Thyroid gland (tissue), 4 donors: Measurements from ENCODE around the gene POLR3K. TPM values are rescaled to one million over a fixed set of nuclear protein-coding genes. Genes with fewer than 3 reads are reported as not detected.
A peak's percentile ranks its signal among the peaks of the same experiment; 100 is the strongest.
"Not testable (repeated sequence)": the region's sequence is repeated elsewhere in the genome, so short reads cannot be mapped to it uniquely, and the experiment has no call there.

Experiments used
- DNase-seq, 2 donors: peaks; one replicate each; pipeline ENCODE4 v3.0.0-alpha.2; 2019
- H3K27ac ChIP-seq, 3 donors: fragments of 200-600 bp; sonication (generic); 1 replicate in 2 of 3; 2 replicates in 1 of 3; pipeline ENCODE4 v1.5.1; 2016 to 2019; ENCODE audit warnings: mild to moderate bottlenecking in 1 of 3, moderate library complexity in 1 of 3
- H3K27me3 ChIP-seq: fragments of 200-600 bp; sonication (generic); one replicate; pipeline ENCODE4 v1.5.1; 2019
- H3K36me3 ChIP-seq, 2 donors: fragments of 200-600 bp; sonication (generic); one replicate each; pipeline ENCODE4 v1.5.1; 2016 to 2019
- H3K4me1 ChIP-seq, 2 donors: fragments of 200-600 bp; sonication (generic); one replicate each; pipeline ENCODE4 v1.5.1; 2017 to 2019
- H3K4me3 ChIP-seq, 3 donors: fragments of 200-600 bp; sonication (generic); replicated peaks in 1 of 3; 1 replicate in 2 of 3; 2 replicates in 1 of 3; pipeline ENCODE4 v1.5.1; 2016; ENCODE audit warnings: mild to moderate bottlenecking in 1 of 3
- H3K9me3 ChIP-seq: fragments of 200-600 bp; sonication (generic); one replicate; pipeline ENCODE4 v1.5.1; 2017
- CTCF ChIP-seq, 6 experiments: fragments of 200-600 bp in 3 of 6; fragments of 450-650 bp in 3 of 6; sonication (generic) in 3 of 6; IDR thresholded peaks; one replicate each; pipeline ENCODE4 v1.5.1; 2016 to 2019; ENCODE audit warnings: antibody characterized with exemption in 6 of 6, mild to moderate bottlenecking in 2 of 6, inconsistent platforms in 1 of 6, moderate library complexity in 1 of 6
- POLR2A ChIP-seq, 2 donors: fragments of 450-650 bp; IDR thresholded peaks; one replicate each; pipeline ENCODE4 v1.6.1; 2017; ENCODE audit warnings: antibody characterized with exemption in 2 of 2, mild to moderate bottlenecking in 2 of 2, moderate library complexity in 1 of 2
- WGBS, 2 donors: methylation state at CpG; one replicate each; pipeline ENCODE4 v1.1.5; 2017; 5-methylcytosine and 5-hydroxymethylcytosine counted together
- intact Hi-C: fragments of 100-400 bp; cut with DNase I; formaldehyde crosslinking; loops from one replicate; pipeline ENCODE4 v1.15.1; 2023
- total RNA-seq, 4 donors: library from RNA; depleted of rRNA; stranded (reverse); fragments of >200 nt; gene quantifications; one replicate each; pipeline ENCODE4 v1.2.3, GENCODE V29; 2016

POLR3K gene
- total RNA-seq, 4 donors from 2014 or later = 3.5 to 6.7 (median 4.6) TPM

GRCh38 chr16:50769-51591, 2.4 kb downstream of the POLR3K start:
- H3K9me3 ChIP-seq = no peaks in the 10 kb centered on the region
- no peak for DNase-seq
- H3K4me1 ChIP-seq = peaks cover 14 to 23% of the 10 kb centered on the region in 2 donors
- H3K27me3 ChIP-seq = no peaks in the 10 kb centered on the region
- WGBS, 2 donors = 89 to 90% methylated on average over 15 of the region's 15 CpGs
- intact Hi-C loops = no loop called here
- no peak for TF ChIP-seq CTCF (IDR thresholded peaks at IDR 0.05)
- no peak for TF ChIP-seq POLR2A (IDR thresholded peaks at IDR 0.05)
- peak overlapping the region in 2 of 3 donors; percentile 22 to 48 for H3K27ac ChIP-seq
- no peak overlapping the region for H3K4me3 ChIP-seq
- peaks cover 2 to 14% of the 10 kb centered on the region in 2 donors for H3K36me3 ChIP-seq

GRCh38 chr16:47234-47633, 6.2 kb downstream of the POLR3K start:
- intact Hi-C loops = no loop called here
- Histone ChIP-seq H3K27me3 (no peaks in the 10 kb centered on the region), H3K36me3 (peaks cover 0 to 11% of the 10 kb centered on the region in 2 donors), H3K27ac (no peak overlapping the region), H3K4me3 (no peak overlapping the region), H3K9me3 (no peaks in the 10 kb centered on the region), H3K4me1 (peaks cover 9 to 16% of the 10 kb centered on the region in 2 donors)
- 97 to 98% methylated on average over 6 to 7 of the region's 7 CpGs for WGBS, 2 donors
- TF ChIP-seq CTCF (IDR thresholded peaks at IDR 0.05) = no peak
- TF ChIP-seq POLR2A (IDR thresholded peaks at IDR 0.05) = no peak
- DNase-seq = no peak

- H3K4me3 ChIP-seq, H3K27ac ChIP-seq, H3K9me3 ChIP-seq, H3K4me1 ChIP-seq, DNase-seq, intact Hi-C loops, H3K27me3 ChIP-seq: not testable (repeated sequence)
- WGBS, 2 donors = 96% methylated on average over 7 of the region's 7 CpGs
- H3K36me3 ChIP-seq = peaks cover 0 to 11% of the 10 kb centered on the region in 2 donors
Observed at GRCh38 chr16:46510-46909, 6.9 kb downstream of the POLR3K start.

GRCh38 chr16:45454-45853, 8.0 kb downstream of the POLR3K start:
- TF ChIP-seq POLR2A (IDR thresholded peaks at IDR 0.05) = no peak
- TF ChIP-seq CTCF (IDR thresholded peaks at IDR 0.05) = no peak
- Histone ChIP-seq H3K27me3 (no peaks in the 10 kb centered on the region), H3K27ac (no peak overlapping the region), H3K36me3 (peaks cover 0 to 11% of the 10 kb centered on the region in 2 donors), H3K9me3 (no peaks in the 10 kb centered on the region), H3K4me1 (no peaks in the 10 kb centered on the region), H3K4me3 (no peak overlapping the region)
- DNase-seq = no peak
- intact Hi-C loops = no loop called here
- WGBS, 2 donors = 96 to 97% methylated on average over 5 of the region's 5 CpGs

GRCh38 chr16:44655-45054, 8.8 kb downstream of the POLR3K start:
- Histone ChIP-seq H3K4me1 (no peaks in the 10 kb centered on the region), H3K36me3 (peaks cover 0 to 11% of the 10 kb centered on the region in 2 donors), H3K9me3 (no peaks in the 10 kb centered on the region), H3K27ac (no peak overlapping the region), H3K27me3 (no peaks in the 10 kb centered on the region), H3K4me3 (no peak overlapping the region)
- DNase-seq = no peak
- WGBS, 2 donors = 93 to 95% methylated on average over 8 of the region's 8 CpGs
- TF ChIP-seq POLR2A (IDR thresholded peaks at IDR 0.05) (no peak), CTCF (IDR thresholded peaks at IDR 0.05) (no peak)
- intact Hi-C loops = no loop called here
